HepG2 (cell line): ENCODE results near the gene PARN. TPM values are rescaled to one million over a fixed set of nuclear protein-coding genes. Genes with fewer than 3 reads are reported as not detected.
A peak's percentile ranks its signal among the peaks of the same experiment; 100 is the strongest.

Experiments
- AGO1 ChIP-seq: fragments of 200-400 bp; formaldehyde crosslinking; IDR thresholded peaks from 2 replicates; pipeline ENCODE4 v1.6.1; 2017; ENCODE audit warnings: mild to moderate bottlenecking, low read depth, low read length, moderate library complexity; ENCODE audit not compliant: poor library complexity, severe bottlenecking
- ARID4A ChIP-seq: sonication (generic); formaldehyde crosslinking; IDR thresholded peaks from 2 replicates; pipeline ENCODE4 v1.5.0; 2020; ENCODE audit warnings: mild to moderate bottlenecking, missing genetic modification reagents, borderline replicate concordance
- CBX2 ChIP-seq, 2 experiments: fragments of 200-600 bp in 1 of 2; sonication (generic); formaldehyde crosslinking in 1 of 2; IDR thresholded peaks; 2 replicates each; pipeline versions ENCODE4 v1.7.0 to v1.8.1; 2018 to 2022; ENCODE audit warnings: low read depth in 2 of 2, low read length in 1 of 2, mild to moderate bottlenecking in 1 of 2, missing genetic modification reagents in 1 of 2
- DRAP1 ChIP-seq: IDR thresholded peaks from 2 replicates; pipeline ENCODE4 v1.6.1; 2016; ENCODE audit warnings: missing genetic modification reagents, missing compliant biosample characterization
- FOXO4 ChIP-seq: sonication (generic); formaldehyde crosslinking; conservative IDR thresholded peaks from 2 replicates; pipeline ENCODE4 v1.8.1; 2023; ENCODE audit warnings: missing genetic modification reagents
- HOMEZ ChIP-seq: IDR thresholded peaks from 2 replicates; pipeline ENCODE4 v1.6.1; 2016; ENCODE audit warnings: low read depth
- KLF11 ChIP-seq: IDR thresholded peaks from 2 replicates; pipeline ENCODE4 v1.6.1; 2016; ENCODE audit warnings: missing compliant biosample characterization
- MTERF4 ChIP-seq: sonication (generic); formaldehyde crosslinking; IDR thresholded peaks from 2 replicates; pipeline ENCODE4 v1.8.0; 2023; ENCODE audit warnings: mild to moderate bottlenecking, missing genetic modification reagents
- NONO ChIP-seq, 2 experiments: fragments of 450-650 bp in 1 of 2; sonication (generic) in 1 of 2; formaldehyde crosslinking in 1 of 2; IDR thresholded peaks in 1 of 2; conservative IDR thresholded peaks in 1 of 2; 2 replicates each; pipeline versions ENCODE4 v1.6.1 to v1.8.0; 2017 to 2022; ENCODE audit warnings: mild to moderate bottlenecking in 1 of 2, missing genetic modification reagents in 1 of 2, moderate library complexity in 1 of 2
- RFXAP ChIP-seq: sonication (generic); formaldehyde crosslinking; IDR thresholded peaks from 2 replicates; pipeline ENCODE4 v1.4.0; 2020; ENCODE audit warnings: missing genetic modification reagents, borderline replicate concordance
- SIX1 ChIP-seq: sonication (generic); formaldehyde crosslinking; IDR thresholded peaks from 2 replicates; pipeline ENCODE4 v1.4.0; 2020; ENCODE audit warnings: missing genetic modification reagents, borderline replicate concordance
- ZNF331 ChIP-seq: sonication (generic); formaldehyde crosslinking; IDR thresholded peaks from 2 replicates; pipeline ENCODE4 v1.4.0; 2020; ENCODE audit warnings: missing genetic modification reagents
- ZNF775 ChIP-seq: sonication (generic); formaldehyde crosslinking; IDR thresholded peaks from 2 replicates; pipeline ENCODE4 v1.4.0; 2020; ENCODE audit warnings: missing genetic modification reagents, mild to moderate bottlenecking, moderate library complexity, borderline replicate concordance
- ZNF816 ChIP-seq: sonication (generic); formaldehyde crosslinking; IDR thresholded peaks from 2 replicates; pipeline ENCODE4 v1.8.0; 2022; ENCODE audit warnings: missing genetic modification reagents, mild to moderate bottlenecking, borderline replicate concordance
- ZNF850 ChIP-seq: sonication (generic); formaldehyde crosslinking; conservative IDR thresholded peaks from 2 replicates; pipeline ENCODE4 v1.9.0; 2021; ENCODE audit warnings: mild to moderate bottlenecking, missing genetic modification reagents
- polyA plus RNA-seq, 8 experiments: library from polyadenylated mRNA; depleted of rRNA in 3 of 8; stranded (reverse) in 7 of 8; unstranded in 1 of 8; fragments of >200 nt; fragmentation: Illumina TruSeq in 4 of 8; extraction: Trizol in 4 of 8; gene quantifications; 2 replicates each; pipeline versions ENCODE4 v1.2.1 to v1.2.3, GENCODE V29; 2011 to 2016; ENCODE audit warnings: low read depth in 4 of 8, missing spikeins in 1 of 8, mixed read lengths in 1 of 8; ENCODE audit not compliant: insufficient read depth in 1 of 8
- total RNA-seq, 5 experiments: library from RNA; depleted of rRNA; stranded (reverse); fragments of >200 nt; fragmentation: Illumina TruSeq; extraction: Trizol; gene quantifications; 2 replicates each; pipeline ENCODE4 v1.2.3, GENCODE V29; 2016; ENCODE audit warnings: low read depth in 1 of 5

The PARN gene
- total and polyA plus RNA-seq, 2 of the 13 experiments (the other 11 are each of a cell fraction or from before 2014, with no cell fraction given), result 13.3 to 47.6 TPM

GRCh38 chr16:14629919-14630619 lies at the start of gene PARN (continued):
- TF ChIP-seq ARID4A (CRISPR knock-in tag), result peak; percentile 99
- no peak for TF ChIP-seq CBX2 (IDR thresholded peaks at IDR 0.05; ENCODE audit: low read depth, low read length)
- TF ChIP-seq CBX2 (CRISPR knock-in tag; IDR thresholded peaks at IDR 0.05; ENCODE audit: low read depth), result peak; percentile 89; the same call in 1 of the 2 replicates
- TF ChIP-seq NONO (IDR thresholded peaks at IDR 0.05), result no peak
- peak; percentile 72; the same call in 1 of the 2 replicates for TF ChIP-seq NONO (CRISPR knock-in tag; conservative IDR thresholded peaks at IDR 0.05)
- TF ChIP-seq ZNF816 (CRISPR knock-in tag), result peak; percentile 96
- TF ChIP-seq HOMEZ, result peak; percentile 53; the same call in 1 of the 2 replicates
- no peak for TF ChIP-seq ZNF775 (CRISPR knock-in tag)
- no peak for TF ChIP-seq ZNF850 (CRISPR knock-in tag)
- no peak; the same call in none of the 2 replicates for TF ChIP-seq ZNF331 (CRISPR knock-in tag)
- peak; percentile 81 for TF ChIP-seq AGO1
- TF ChIP-seq MTERF4, result peak; percentile 97; the same call in 1 of the 2 replicates
- TF ChIP-seq DRAP1 (CRISPR knock-in tag), result peak; percentile 95
- 0 out of 2 replicates have a peak, but pooled peaks have one; percentile 93 for TF ChIP-seq FOXO4
- TF ChIP-seq RFXAP, result peak; percentile 55
- TF ChIP-seq SIX1 (CRISPR knock-in tag), result peak; percentile 12; the same call in 1 of the 2 replicates
- no peak for TF ChIP-seq KLF11 (CRISPR knock-in tag)
